ENCODE results near the gene MTPN.

Gene MTPN

GRCh38 chr7:135889823-135890222 is 87.3 kb downstream of the MTPN start:
- DNase-seq (ENCODE audit: low read depth in 2 of 3, low spot score in 2 of 3) = no peak

- DNase-seq (ENCODE audit: low read depth in 2 of 3, low spot score in 2 of 3) = no peak
These were observed 88.4 kb downstream of the MTPN start for GRCh38 chr7:135888740-135889139.

GRCh38 chr7:135886345-135887132 is 90.6 kb downstream of the MTPN start:
- DNase-seq (ENCODE audit: low read depth in 2 of 3, low spot score in 2 of 3) = no peak

GRCh38 chr7:135884495-135885232 is 92.5 kb downstream of the MTPN start:
- no peak for DNase-seq (ENCODE audit: low read depth in 2 of 3, low spot score in 2 of 3)

- no peak for DNase-seq (ENCODE audit: low read depth in 2 of 3, low spot score in 2 of 3)
These were observed 97.9 kb downstream of the MTPN start for GRCh38 chr7:135879233-135879632.

- no peak for DNase-seq (ENCODE audit: low read depth in 2 of 3, low spot score in 2 of 3)
These were observed 98.9 kb downstream of the MTPN start for GRCh38 chr7:135878284-135878683.

GRCh38 chr7:135877805-135878204 is 99.4 kb downstream of the MTPN start:
- no peak for DNase-seq (ENCODE audit: low read depth in 2 of 3, low spot score in 2 of 3)

All from activated CD8-positive, alpha-beta memory T cell treated with anti-CD3 and anti-CD28 coated beads for 48 hours (primary cell).